Astrocyte (in vitro differentiated cells and primary cell): ENCODE results near the gene SLC5A6. TPM values are rescaled to one million over a fixed set of nuclear protein-coding genes. Genes with fewer than 3 reads are reported as not detected.

ENCODE experiments used
- DNase-seq: peaks from one replicate; pipeline ENCODE4 v3.0.0-alpha.2; 2010; ENCODE audit warnings: low read depth
- FAIRE-seq: peaks from 2 replicates; lab custom pipeline; 2011; peaks lifted over from hg19 to GRCh38; lab: Jason Lieb, UNC
- H2AFZ ChIP-seq: 2 replicates; pipeline ENCODE4 v1.6.0; 2012; ENCODE audit warnings: low read depth, low read length, inconsistent platforms
- H3K27ac ChIP-seq: 2 replicates; pipeline ENCODE4 v1.5.1; 2011; ENCODE audit warnings: low read depth, low read length, inconsistent platforms
- H3K27me3 ChIP-seq: 2 replicates; pipeline ENCODE4 v1.6.0; 2011; ENCODE audit warnings: low read length, inconsistent platforms; ENCODE audit not compliant: insufficient read depth
- H3K36me3 ChIP-seq: 2 replicates; pipeline ENCODE4 v1.5.1; 2011; ENCODE audit warnings: low read length, inconsistent platforms; ENCODE audit not compliant: insufficient read depth
- H3K4me1 ChIP-seq: 2 replicates; pipeline ENCODE4 v1.5.1; 2011; ENCODE audit warnings: low read length, inconsistent platforms; ENCODE audit not compliant: insufficient read depth
- H3K4me2 ChIP-seq: 2 replicates; pipeline ENCODE4 v1.6.0; 2012; ENCODE audit warnings: low read length, inconsistent platforms
- H3K4me3 ChIP-seq: 2 replicates; pipeline ENCODE4 v1.5.1; 2011; ENCODE audit warnings: low read depth, mild to moderate bottlenecking, low read length, inconsistent platforms; ENCODE audit not compliant: insufficient read depth
- H3K79me2 ChIP-seq: 2 replicates; pipeline ENCODE4 v1.6.0; 2012; ENCODE audit warnings: mild to moderate bottlenecking, low read length, inconsistent platforms; ENCODE audit not compliant: insufficient read depth
- H3K9ac ChIP-seq: 2 replicates; pipeline ENCODE4 v1.6.0; 2012; ENCODE audit warnings: mild to moderate bottlenecking, low read length, inconsistent platforms
- H3K9me3 ChIP-seq: 2 replicates; pipeline ENCODE4 v1.5.1; 2012; ENCODE audit warnings: low read depth, mild to moderate bottlenecking, low read length, inconsistent platforms; ENCODE audit not compliant: insufficient read depth
- H4K20me1 ChIP-seq: 2 replicates; pipeline ENCODE4 v1.6.0; 2012; ENCODE audit warnings: low read length, inconsistent platforms; ENCODE audit not compliant: insufficient read depth
- H3K27ac Mint-ChIP-seq: one replicate; pipeline ENCODE4 v1.8.0; 2021; ENCODE audit warnings: mild to moderate bottlenecking, mixed read lengths; ENCODE audit not compliant: unreplicated experiment
- H3K27me3 Mint-ChIP-seq: one replicate; pipeline ENCODE4 v1.8.0; 2021; ENCODE audit warnings: low read depth, mixed read lengths; ENCODE audit not compliant: unreplicated experiment
- H3K36me3 Mint-ChIP-seq: one replicate; pipeline ENCODE4 v1.8.0; 2021; ENCODE audit warnings: low read depth, mixed read lengths; ENCODE audit not compliant: unreplicated experiment
- H3K4me1 Mint-ChIP-seq: one replicate; pipeline ENCODE4 v1.8.0; 2021; ENCODE audit warnings: low read depth, mixed read lengths; ENCODE audit not compliant: unreplicated experiment
- H3K4me3 Mint-ChIP-seq: one replicate; pipeline ENCODE4 v1.8.0; 2021; ENCODE audit warnings: mild to moderate bottlenecking, moderate library complexity, mixed read lengths; ENCODE audit not compliant: unreplicated experiment
- H3K9me3 Mint-ChIP-seq: one replicate; pipeline ENCODE4 v1.8.0; 2021; ENCODE audit warnings: mild to moderate bottlenecking, mixed read lengths; ENCODE audit not compliant: unreplicated experiment
- CTCF ChIP-seq: IDR thresholded peaks from 2 replicates; pipeline ENCODE4 v1.5.1; 2011; ENCODE audit warnings: low read depth, mild to moderate bottlenecking, inconsistent platforms, low read length, moderate library complexity; ENCODE audit not compliant: insufficient read depth
- EZH2 ChIP-seq: IDR thresholded peaks from 2 replicates; pipeline ENCODE4 v1.6.1; 2012; ENCODE audit warnings: mild to moderate bottlenecking, low read length, inconsistent platforms; ENCODE audit not compliant: insufficient read depth
- total RNA-seq: library from RNA; stranded (reverse); gene quantifications from 2 replicates; pipeline ENCODE4 v1.2.1, GENCODE V29; 2021

Gene SLC5A6
- total RNA-seq, 1 donor from 2014 or later = 54.0 TPM

DNA sequence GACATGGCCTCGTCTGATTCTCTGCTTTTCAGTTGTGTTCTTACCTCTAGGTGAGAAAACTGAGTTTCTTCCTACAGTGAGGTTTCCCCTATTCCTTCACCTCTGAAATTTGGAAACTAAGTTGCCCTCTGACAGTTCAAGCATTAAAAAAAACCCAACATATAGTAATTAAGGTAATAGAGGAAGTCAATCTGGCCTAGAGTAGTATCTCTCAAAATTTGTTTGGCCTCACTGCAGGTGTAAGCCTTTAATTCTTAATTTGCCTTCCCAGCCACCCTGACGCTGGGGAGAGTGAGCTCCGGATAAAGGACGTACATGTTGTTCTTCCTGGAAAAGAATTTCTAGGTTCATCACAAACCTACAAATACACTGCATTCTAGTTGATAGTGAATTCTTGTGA is 6.5 kb upstream of the SLC5A6 start:
- H4K20me1 ChIP-seq = peaks cover 4% of the 10 kb centered on the region
- H3K79me2 ChIP-seq = peaks cover 46% of the 10 kb centered on the region
- H3K4me2 ChIP-seq = peak overlapping the region; percentile 89
- FAIRE-seq (no peak), DNase-seq (no peak)
- Mint-ChIP-seq H3K36me3 (peaks cover 19% of the 10 kb centered on the region), H3K27ac (peak overlapping the region; percentile 12), H3K4me3 (peak overlapping the region; percentile 87), H3K4me1 (peaks cover 12% of the 10 kb centered on the region), H3K9me3 (no peaks in the 10 kb centered on the region), H3K27me3 (no peaks in the 10 kb centered on the region)
- no peaks in the 10 kb centered on the region for H3K27me3 ChIP-seq
- H3K27ac ChIP-seq = no peak overlapping the region
- H3K36me3 ChIP-seq = peaks cover 34% of the 10 kb centered on the region
- no peak overlapping the region for H3K4me3 ChIP-seq
- H3K9me3 ChIP-seq = no peaks in the 10 kb centered on the region
- peak overlapping the region; percentile 82 for H3K9ac ChIP-seq
- no peak for TF ChIP-seq CTCF
- no peak for TF ChIP-seq EZH2
- peaks cover 10% of the 10 kb centered on the region for H3K4me1 ChIP-seq
- no peak overlapping the region for H2AFZ ChIP-seq

- H3K27ac ChIP-seq = peak within 1 kb of the TSS; percentile 82
Measured at GRCh38 chr2:27217173-27218121, 5.4 kb upstream of the SLC5A6 start, which contains the start of gene CAD. Gene CAD (plus strand): TSS chr2:27217369. CDS start chr2:27217552, 183 bp downstream.

More at GRCh38 chr2:27217173-27218121, 5.4 kb upstream of the SLC5A6 start, which contains the start of gene CAD:
- H3K27ac Mint-ChIP-seq = peak within 1 kb of the TSS; percentile 71
- Histone ChIP-seq H3K4me2 (peak within 1 kb of the TSS; percentile 89), H3K79me2 (peaks cover 49% of the 10 kb centered on the region), H3K9ac (peak within 1 kb of the TSS; percentile 82), H4K20me1 (peaks cover 4% of the 10 kb centered on the region), H3K27me3 (no peaks in the 10 kb centered on the region), H3K9me3 (no peaks in the 10 kb centered on the region), H2AFZ (peak within 1 kb of the TSS; percentile 59), H3K4me3 (peak within 1 kb of the TSS; percentile 66), H3K36me3 (peaks cover 30% of the 10 kb centered on the region), H3K4me1 (peaks cover 16% of the 10 kb centered on the region)
- DNase-seq (peak; percentile 65), FAIRE-seq (no peak)
- H3K27me3 Mint-ChIP-seq = no peaks in the 10 kb centered on the region
- peaks cover 17% of the 10 kb centered on the region for H3K36me3 Mint-ChIP-seq
- H3K9me3 Mint-ChIP-seq = no peaks in the 10 kb centered on the region
- no peak for TF ChIP-seq CTCF
- no peak for TF ChIP-seq EZH2
- peaks cover 21% of the 10 kb centered on the region for H3K4me1 Mint-ChIP-seq
- peak within 1 kb of the TSS; percentile 87 for H3K4me3 Mint-ChIP-seq
